AG04449 (cell line): ENCODE measurements around the gene PRKACA.

Source experiments
- CTCF ChIA-PET: fragments of 350-600 bp; formaldehyde crosslinking; extraction: SDS; loops from one replicate; lab custom pipeline; 2021; ENCODE audit warnings: antibody characterized with exemption; lab: Yijun Ruan, JAX
- POLR2A ChIA-PET: fragments of 400-600, 350-600 bp; formaldehyde crosslinking; extraction: SDS; loops from one replicate; lab custom pipeline; 2020; ENCODE audit warnings: antibody characterized with exemption, inconsistent platforms; lab: Yijun Ruan, JAX
- DNase-seq: peaks from one replicate; pipeline ENCODE4 v3.0.0-alpha.2; 2010; ENCODE audit warnings: low read depth, low spot score
- H3K4me3 ChIP-seq: 2 replicates; pipeline ENCODE4 v1.5.1; 2011; ENCODE audit warnings: low read depth, mild to moderate bottlenecking, control low read depth, low read length
- TF ChIP-seq, protein P1 (sequence below): IDR thresholded peaks from one replicate; pipeline ENCODE4 v1.5.1; 2011; ENCODE audit warnings: mild to moderate bottlenecking, moderate library complexity, low read length, control low read depth, inconsistent platforms; ENCODE audit not compliant: insufficient read depth; ENCODE audit errors: missing control alignments

PRKACA gene

DNA sequence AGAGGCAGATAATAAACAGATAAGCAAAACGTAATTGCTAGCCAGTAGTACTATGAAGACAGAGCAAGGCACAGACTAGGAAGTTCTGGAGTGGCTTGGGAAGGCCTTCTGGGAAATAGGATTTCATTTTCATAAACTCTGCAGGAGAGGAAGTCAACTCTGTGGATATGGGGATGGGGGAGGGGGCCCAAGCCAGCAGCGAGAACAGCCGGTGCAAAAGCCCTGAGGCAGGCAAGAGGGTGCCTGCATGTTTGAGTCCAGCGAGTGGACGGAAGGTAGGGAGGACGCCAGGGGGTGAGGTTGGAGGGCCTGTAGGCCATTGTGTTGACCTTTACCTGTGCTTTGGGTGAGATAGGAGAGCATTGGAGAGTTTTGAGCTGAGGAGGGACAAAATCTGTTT is 27.8 kb upstream of the PRKACA start:
- no peak for DNase-seq
- no peak overlapping the region for H3K4me3 ChIP-seq
- POLR2A ChIA-PET = no interaction called here
- TF ChIP-seq, protein P1, sequence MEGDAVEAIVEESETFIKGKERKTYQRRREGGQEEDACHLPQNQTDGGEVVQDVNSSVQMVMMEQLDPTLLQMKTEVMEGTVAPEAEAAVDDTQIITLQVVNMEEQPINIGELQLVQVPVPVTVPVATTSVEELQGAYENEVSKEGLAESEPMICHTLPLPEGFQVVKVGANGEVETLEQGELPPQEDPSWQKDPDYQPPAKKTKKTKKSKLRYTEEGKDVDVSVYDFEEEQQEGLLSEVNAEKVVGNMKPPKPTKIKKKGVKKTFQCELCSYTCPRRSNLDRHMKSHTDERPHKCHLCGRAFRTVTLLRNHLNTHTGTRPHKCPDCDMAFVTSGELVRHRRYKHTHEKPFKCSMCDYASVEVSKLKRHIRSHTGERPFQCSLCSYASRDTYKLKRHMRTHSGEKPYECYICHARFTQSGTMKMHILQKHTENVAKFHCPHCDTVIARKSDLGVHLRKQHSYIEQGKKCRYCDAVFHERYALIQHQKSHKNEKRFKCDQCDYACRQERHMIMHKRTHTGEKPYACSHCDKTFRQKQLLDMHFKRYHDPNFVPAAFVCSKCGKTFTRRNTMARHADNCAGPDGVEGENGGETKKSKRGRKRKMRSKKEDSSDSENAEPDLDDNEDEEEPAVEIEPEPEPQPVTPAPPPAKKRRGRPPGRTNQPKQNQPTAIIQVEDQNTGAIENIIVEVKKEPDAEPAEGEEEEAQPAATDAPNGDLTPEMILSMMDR = no peak
- CTCF ChIA-PET = interaction anchor here (0.7 to 9.3 kb wide), 6 partner anchors 8 to 261 kb away, joined by 3 to 101 read pairs (median 18); partner anchors contain the start of gene ASF1B

DNA sequence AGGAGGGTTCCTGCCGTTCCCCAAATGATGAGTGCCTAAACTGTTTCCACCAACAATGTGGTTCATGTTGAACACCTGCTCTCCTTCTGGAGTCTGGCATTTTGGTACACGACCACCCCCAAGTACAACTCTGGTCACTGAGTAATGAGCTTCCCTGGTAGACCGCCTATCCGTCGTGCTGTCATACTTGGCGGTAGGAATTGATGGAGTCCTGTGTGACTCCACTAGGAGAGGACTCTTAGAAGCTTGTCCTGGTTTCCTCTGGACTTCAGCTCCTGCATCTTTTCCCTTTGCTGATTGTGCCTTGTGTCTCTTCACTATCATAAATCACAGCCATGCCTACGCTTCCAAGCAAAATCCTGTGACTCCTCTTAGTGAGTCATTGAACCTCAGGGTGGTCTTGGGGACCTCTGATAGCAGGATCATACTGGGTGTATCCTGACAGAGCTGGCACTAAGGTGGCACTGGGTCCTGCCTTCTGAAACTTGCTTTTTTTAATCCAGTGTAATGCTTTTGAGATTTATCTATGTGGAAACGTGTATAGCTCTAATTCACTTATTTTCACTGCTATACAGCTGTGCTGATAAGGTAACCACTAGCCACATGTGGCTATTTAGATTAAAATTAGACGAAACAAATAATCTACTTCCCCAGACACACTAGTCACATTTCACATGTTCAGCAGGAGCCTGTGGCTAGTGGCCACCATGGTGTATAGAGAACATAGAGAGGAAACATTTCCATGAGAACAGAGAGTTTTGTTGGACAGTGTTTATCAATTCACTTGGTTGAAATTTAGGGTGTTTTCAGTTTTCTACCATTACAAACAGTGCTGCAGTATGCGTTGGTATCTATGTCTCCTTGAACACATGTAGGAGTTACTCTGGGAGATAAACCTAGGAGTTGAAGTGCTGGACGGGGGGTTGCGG is 25.0 kb upstream of the PRKACA start:
- ChIA-PET CTCF (interaction anchor here (1.4 to 7.2 kb wide), 2 partner anchors 206 to 207 kb away, joined by 7 to 106 read pairs; no protein-coding TSS in a partner anchor), POLR2A (no interaction called here)

DNA sequence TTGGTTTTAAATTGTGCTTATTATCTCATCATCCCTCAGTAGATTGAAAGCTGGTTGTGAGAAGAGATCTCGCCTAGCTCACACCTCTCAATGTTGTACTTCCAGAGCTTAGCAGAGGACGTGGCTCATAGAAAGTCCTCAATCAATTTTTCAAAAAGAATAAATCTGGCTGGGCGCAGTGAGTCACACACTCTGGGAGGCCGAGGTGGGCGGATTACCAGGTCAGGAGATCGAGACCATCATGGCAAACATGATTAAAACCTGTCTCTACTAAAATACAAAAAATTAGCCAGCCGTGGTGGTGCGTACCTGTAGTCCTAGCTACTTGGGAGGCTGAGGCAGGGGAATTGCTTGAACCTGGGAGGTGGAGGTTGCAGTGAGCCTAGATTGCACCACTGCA is 23.5 kb upstream of the PRKACA start:
- ChIA-PET CTCF (interaction anchor here (1.1 to 7.2 kb wide), 2 partner anchors 69 to 208 kb away, joined by 3 to 106 read pairs; no protein-coding TSS in a partner anchor), POLR2A (no interaction called here)
- TF ChIP-seq, protein P1 = no peak
- H3K4me3 ChIP-seq = no peak overlapping the region
- DNase-seq = no peak

More for the DNA sequence above, 25.0 kb upstream of the PRKACA start:
- H3K4me3 ChIP-seq = no peak overlapping the region
- TF ChIP-seq, protein P1 = no peak
- DNase-seq = no peak

DNA sequence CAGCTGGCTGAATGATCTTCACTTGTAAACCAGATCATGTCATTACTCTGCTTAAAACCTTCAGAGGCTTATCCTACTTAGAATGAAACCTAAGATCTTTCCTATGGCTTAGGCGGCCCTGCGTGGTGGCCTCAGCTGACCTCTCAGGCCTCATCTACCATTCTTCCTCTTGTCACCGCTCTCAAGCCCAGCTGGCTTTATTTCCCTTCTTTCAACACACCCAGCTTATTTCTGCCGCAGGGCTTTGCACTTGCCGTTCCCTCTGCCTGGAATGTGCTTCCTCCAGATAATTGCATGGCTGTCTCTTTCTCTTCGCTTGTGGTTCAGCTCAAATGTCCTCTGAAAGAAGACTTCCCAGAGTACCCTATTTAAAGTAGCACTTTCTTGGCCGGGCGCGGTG is 22.4 kb upstream of the PRKACA start:
- ChIA-PET CTCF (interaction anchor here (0.7 to 7.2 kb wide), 8 partner anchors 8 to 266 kb away, joined by 3 to 106 read pairs (median 4); no protein-coding TSS in a partner anchor), POLR2A (interaction anchor here (0.8 kb wide), 1 partner anchor 218 kb away, joined by 3 read pairs; no protein-coding TSS in a partner anchor)
- no peak for DNase-seq

DNA sequence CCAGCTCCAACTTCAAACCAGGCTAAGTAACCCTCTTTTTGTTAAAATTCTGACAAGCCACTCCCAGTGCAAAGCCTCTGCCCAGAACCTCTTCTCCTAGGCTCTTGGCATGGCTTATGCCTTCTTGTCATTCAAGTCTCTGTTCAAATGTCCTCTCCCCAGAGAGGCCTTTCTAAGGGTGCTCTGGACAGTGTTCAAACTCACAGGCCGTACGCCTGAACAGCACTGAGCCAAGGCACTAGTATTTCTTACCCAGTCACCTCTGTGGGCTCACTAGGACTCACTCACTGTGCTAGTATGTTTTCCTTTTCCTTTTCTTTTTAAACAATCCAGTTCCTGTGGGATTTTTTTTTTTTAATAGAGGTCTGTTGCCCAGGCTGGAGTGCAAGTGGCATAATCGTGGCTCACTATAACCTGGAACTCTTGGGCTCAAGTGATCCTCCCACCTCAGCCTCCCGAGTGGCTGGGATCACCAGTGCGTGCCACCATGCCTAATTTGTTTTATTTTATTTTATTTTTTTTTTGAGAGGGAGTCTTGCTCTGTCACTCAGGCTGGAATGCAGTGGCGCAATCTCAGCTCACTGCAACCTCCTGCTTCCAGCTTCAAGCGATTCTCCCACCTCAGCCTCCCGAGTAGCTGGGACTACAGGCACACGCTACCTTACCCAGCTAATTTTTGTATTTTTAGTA is 21.2 kb upstream of the PRKACA start:
- ChIA-PET CTCF (interaction anchor here (1.2 to 7.2 kb wide), 6 partner anchors 9 to 268 kb away, joined by 3 to 106 read pairs (median 8); no protein-coding TSS in a partner anchor), POLR2A (no interaction called here)
- TF ChIP-seq, protein P1 = no peak
- no peak for DNase-seq
- no peak overlapping the region for H3K4me3 ChIP-seq

More for the DNA sequence above, 22.4 kb upstream of the PRKACA start:
- TF ChIP-seq, protein P1 = no peak
- H3K4me3 ChIP-seq = no peak overlapping the region
